ENCODE results near the gene PSD2.

- TF ChIP-seq ZNF274 (IDR thresholded peaks at IDR 0.05; ENCODE audit: low read depth, low read length) (no peak), YY1 (IDR thresholded peaks at IDR 0.05; ENCODE audit: insufficient read depth, insufficient read length) (no peak)
Measured at GRCh38 chr5:139848508-139849100, 53.0 kb downstream of the PSD2 start.

Data from NT2/D1 (cell line).